GM06990 (cell line): ENCODE measurements around the gene TRAPPC14.
"Not testable (repeated sequence)": the region's sequence is repeated elsewhere in the genome, so short reads cannot be mapped to it uniquely, and the experiment has no call there.

Experiments
- DNase-seq: peaks from one replicate; pipeline ENCODE4 v3.0.0-alpha.2; 2011; ENCODE audit not compliant: insufficient read length; ENCODE audit errors: extremely low read depth
- H3K27me3 ChIP-seq: replicated peaks from 2 replicates; pipeline ENCODE4 v1.6.0; 2011; ENCODE audit warnings: low read length; ENCODE audit not compliant: control insufficient read depth, insufficient read depth
- H3K36me3 ChIP-seq: 2 replicates; pipeline ENCODE4 v1.5.1; 2011; ENCODE audit warnings: low read length; ENCODE audit not compliant: control insufficient read depth, insufficient read depth
- H3K4me3 ChIP-seq: replicated peaks from 2 replicates; pipeline ENCODE4 v1.5.1; 2011; ENCODE audit warnings: low read depth, mild to moderate bottlenecking, control low read depth, low read length
- CTCF ChIP-seq: IDR thresholded peaks from 2 replicates; pipeline ENCODE4 v1.5.1; 2011; ENCODE audit warnings: low read length, control low read depth, mild to moderate bottlenecking, inconsistent platforms; ENCODE audit not compliant: insufficient read depth, poor library complexity, severe bottlenecking

TRAPPC14 gene

GRCh38 chr7:100132697-100133151, 25.8 kb downstream of the TRAPPC14 start:
- TF ChIP-seq CTCF, result peak; percentile 94

GRCh38 chr7:100132126-100132525, 26.4 kb downstream of the TRAPPC14 start:
- Histone ChIP-seq H3K4me3 (no peak overlapping the region), H3K36me3 (no peaks in the 10 kb centered on the region), H3K27me3 (no peaks in the 10 kb centered on the region)
- DNase-seq, result no peak
- TF ChIP-seq CTCF, result no peak

More at GRCh38 chr7:100132697-100133151, 25.8 kb downstream of the TRAPPC14 start:
- no peak for DNase-seq
- no peak overlapping the region for H3K4me3 ChIP-seq
- no peaks in the 10 kb centered on the region for H3K36me3 ChIP-seq
- no peaks in the 10 kb centered on the region for H3K27me3 ChIP-seq

GRCh38 chr7:100130608-100131453, 27.7 kb downstream of the TRAPPC14 start:
- Histone ChIP-seq H3K4me3 (no peak overlapping the region), H3K27me3 (no peaks in the 10 kb centered on the region), H3K36me3 (no peaks in the 10 kb centered on the region)
- DNase-seq, result peak; percentile 63
- TF ChIP-seq CTCF, result peak; percentile 81

- not testable (repeated sequence) for DNase-seq, H3K4me3 ChIP-seq, H3K36me3 ChIP-seq, H3K27me3 ChIP-seq
Measured at GRCh38 chr7:100130220-100130607, 28.3 kb downstream of the TRAPPC14 start.

GRCh38 chr7:100128637-100128963, 29.9 kb downstream of the TRAPPC14 start:
- DNase-seq, result no peak
- no peak overlapping the region for H3K4me3 ChIP-seq
- no peaks in the 10 kb centered on the region for H3K27me3 ChIP-seq
- no peak for TF ChIP-seq CTCF
- no peaks in the 10 kb centered on the region for H3K36me3 ChIP-seq

GRCh38 chr7:100127866-100128636, 30.5 kb downstream of the TRAPPC14 start:
- DNase-seq, result peak; percentile 46
- Histone ChIP-seq H3K36me3 (no peaks in the 10 kb centered on the region), H3K27me3 (no peaks in the 10 kb centered on the region), H3K4me3 (peak overlapping the region; percentile 87)
- no peak for TF ChIP-seq CTCF
